Chondrocyte (in vitro differentiated cells): Measurements from ENCODE around the gene SAPCD2. TPM values are rescaled to one million over a fixed set of nuclear protein-coding genes. Genes with fewer than 3 reads are reported as not detected.
"Not testable (repeated sequence)": the region's sequence is repeated elsewhere in the genome, so short reads cannot be mapped to it uniquely, and the experiment has no call there.

ENCODE experiments used
- DNase-seq: peaks from one replicate; pipeline ENCODE4 v3.0.0; 2021; ENCODE audit warnings: mixed read lengths, low spot score
- H3K27ac Mint-ChIP-seq: one replicate; pipeline ENCODE4 v1.8.0; 2021; ENCODE audit warnings: mild to moderate bottlenecking, moderate library complexity, mixed read lengths; ENCODE audit not compliant: unreplicated experiment
- H3K27me3 Mint-ChIP-seq: 2 replicates; pipeline ENCODE4 v1.8.0; 2021; ENCODE audit warnings: low read depth, mixed read lengths
- H3K36me3 Mint-ChIP-seq: 2 replicates; pipeline ENCODE4 v1.8.0; 2021; ENCODE audit warnings: low read depth, mixed read lengths
- H3K4me1 Mint-ChIP-seq: 2 replicates; pipeline ENCODE4 v1.8.0; 2021; ENCODE audit warnings: low read depth, mild to moderate bottlenecking, mixed read lengths
- H3K4me3 Mint-ChIP-seq: one replicate; pipeline ENCODE4 v1.8.0; 2021; ENCODE audit warnings: mild to moderate bottlenecking, moderate library complexity, mixed read lengths; ENCODE audit not compliant: unreplicated experiment
- H3K9me3 Mint-ChIP-seq: 2 replicates; pipeline ENCODE4 v1.8.0; 2021; ENCODE audit warnings: low read depth, mixed read lengths
- CTCF ChIP-seq: fragments of 200-600 bp; sonication (generic); IDR thresholded peaks from 2 replicates; pipeline ENCODE4 v1.5.0; 2021; ENCODE audit warnings: antibody characterized with exemption, mild to moderate bottlenecking, moderate library complexity
- long read RNA-seq: library from polyadenylated mRNA; stranded (forward); transcript quantifications from one replicate; pipeline ENCODE4 v2.0.0, GENCODE V29; 2021
- total RNA-seq: library from RNA; stranded (reverse); gene quantifications from 3 replicates; pipeline ENCODE4 v1.2.1, GENCODE V29; 2021

The SAPCD2 gene
- total RNA-seq = 0.87 to 3.2 TPM (median 2.5 TPM) in 3 replicates
- long read RNA-seq, transcript SAPCD2-201 (6 exons, 3,848 nt) = major isoform, 5 of 6 reads
- long read RNA-seq, partial matches to known transcripts = 0 of 6 reads
- long read RNA-seq, other reads (novel, unspliced or antisense) = 1 of 6 reads

GRCh38 chr9:137070201-137070905 lies at the start of gene SAPCD2:
TSS of gene SAPCD2 (minus strand) at chr9:137070557. CDS start at chr9:137070460, 97 bp downstream.
- H3K36me3 Mint-ChIP-seq = no peaks in the 10 kb centered on the region
- H3K9me3 Mint-ChIP-seq = no peaks in the 10 kb centered on the region
- H3K27ac Mint-ChIP-seq = peak within 1 kb of the TSS; percentile 80
- peaks cover 13% of the 10 kb centered on the region for H3K4me1 Mint-ChIP-seq
- no peak for DNase-seq
- TF ChIP-seq CTCF = no peak
- H3K4me3 Mint-ChIP-seq = peak within 1 kb of the TSS; percentile 69
- H3K27me3 Mint-ChIP-seq = no peaks in the 10 kb centered on the region

GRCh38 chr9:137118092-137118603 lies 47.8 kb upstream of the SAPCD2 start:
- H3K27ac Mint-ChIP-seq, H3K4me1 Mint-ChIP-seq, DNase-seq, H3K9me3 Mint-ChIP-seq, H3K36me3 Mint-ChIP-seq, H3K27me3 Mint-ChIP-seq, H3K4me3 Mint-ChIP-seq: not testable (repeated sequence)

GRCh38 chr9:137117269-137117731 lies 46.9 kb upstream of the SAPCD2 start:
- no peaks in the 10 kb centered on the region for H3K27me3 Mint-ChIP-seq
- H3K27ac Mint-ChIP-seq = no peak overlapping the region

GRCh38 chr9:137116728-137117127 lies 46.4 kb upstream of the SAPCD2 start:
- no peak for DNase-seq
- Mint-ChIP-seq H3K9me3 (no peaks in the 10 kb centered on the region), H3K36me3 (no peaks in the 10 kb centered on the region), H3K27me3 (no peaks in the 10 kb centered on the region), H3K4me3 (no peak overlapping the region), H3K27ac (no peak overlapping the region), H3K4me1 (peaks cover 3% of the 10 kb centered on the region)
- no peak for TF ChIP-seq CTCF

More at GRCh38 chr9:137117269-137117731, 46.9 kb upstream of the SAPCD2 start:
- H3K36me3 Mint-ChIP-seq = no peaks in the 10 kb centered on the region
- no peaks in the 10 kb centered on the region for H3K9me3 Mint-ChIP-seq
- peaks cover 7% of the 10 kb centered on the region for H3K4me1 Mint-ChIP-seq
- no peak overlapping the region for H3K4me3 Mint-ChIP-seq
- peak; percentile 83 for DNase-seq
- no peak for TF ChIP-seq CTCF

- TF ChIP-seq CTCF = no peak
- Mint-ChIP-seq H3K9me3 (no peaks in the 10 kb centered on the region), H3K4me3 (no peak overlapping the region), H3K4me1 (peaks cover 3% of the 10 kb centered on the region), H3K36me3 (no peaks in the 10 kb centered on the region), H3K27ac (no peak overlapping the region), H3K27me3 (no peaks in the 10 kb centered on the region)
- no peak for DNase-seq
Measured at GRCh38 chr9:137116027-137116507, 45.7 kb upstream of the SAPCD2 start.
